ENCODE measurements around the gene EIF2B5.
A peak's percentile ranks its signal among the peaks of the same experiment; 100 is the strongest.

Gene EIF2B5

GRCh38 chr3:184173374-184173722, 38.2 kb downstream of the EIF2B5 start:
- no peaks in the 10 kb centered on the region for H3K9me3 ChIP-seq (replicated peaks in 1 of 11)
- peak overlapping the region in 3 of 11 experiments; percentile 42 to 68 (median 68); a peak in 2 of 22 replicates for H3K4me2 ChIP-seq
- H3K36me3 ChIP-seq = peaks cover 54 to 71% (median 65%) of the 10 kb centered on the region in 11 experiments
- peaks cover 12 to 42% (median 17%) of the 10 kb centered on the region in 11 experiments; a peak in 18 of 22 replicates for H4K20me1 ChIP-seq
- peaks cover 30 to 56% (median 37%) of the 10 kb centered on the region in 10 experiments for H3K4me1 ChIP-seq
- H3K27ac ChIP-seq = peak overlapping the region in 1 of 11 experiments; percentile 43; a peak in 2 of 22 replicates
- no peaks in the 10 kb centered on the region for H3K27me3 ChIP-seq
- no peak overlapping the region for H3K9ac ChIP-seq
- no peak for TF ChIP-seq Cebpa-rat (IDR thresholded peaks at IDR 0.05)
- H3K4me3 ChIP-seq = no peak overlapping the region

GRCh38 chr3:184174284-184174645, 39.1 kb downstream of the EIF2B5 start:
- H3K27ac ChIP-seq = peak overlapping the region in 5 of 11 experiments; percentile 4 to 43 (median 18); a peak in 7 of 22 replicates
- peak overlapping the region in 4 of 11 experiments; percentile 26 to 95 (median 44); a peak in 6 of 22 replicates for H3K9ac ChIP-seq
- peaks cover 12 to 42% (median 27%) of the 10 kb centered on the region in 11 experiments; a peak in 17 of 22 replicates for H4K20me1 ChIP-seq
- no peaks in the 10 kb centered on the region for H3K27me3 ChIP-seq
- H3K4me1 ChIP-seq = peaks cover 30 to 66% (median 40%) of the 10 kb centered on the region in 10 experiments
- TF ChIP-seq Cebpa-rat (IDR thresholded peaks at IDR 0.05) = no peak
- peak overlapping the region in 2 of 10 experiments; percentile 19 to 99; a peak in 3 of 20 replicates for H3K4me3 ChIP-seq
- peaks cover 54 to 71% (median 65%) of the 10 kb centered on the region in 11 experiments for H3K36me3 ChIP-seq
- no peaks in the 10 kb centered on the region for H3K9me3 ChIP-seq (replicated peaks in 1 of 11)
- H3K4me2 ChIP-seq = peak overlapping the region; percentile 19 to 68 (median 49); a peak in 18 of 22 replicates

GRCh38 chr3:184174646-184175492, 39.7 kb downstream of the EIF2B5 start, which contains the start of gene AP2M1:
Gene AP2M1, plus strand, starts transcription at chr3:184174855. Its CDS starts 2,139 bp downstream, at chr3:184176994.
- Histone ChIP-seq H4K20me1 (peaks cover 12 to 48% (median 27%) of the 10 kb centered on the region in 11 experiments; a peak in 17 of 22 replicates), H3K27ac (peak within 1 kb of the TSS; percentile 85 to 94 (median 87)), H3K36me3 (peaks cover 54 to 71% (median 65%) of the 10 kb centered on the region in 11 experiments), H3K27me3 (no peaks in the 10 kb centered on the region), H3K4me3 (peak within 1 kb of the TSS; percentile 84 to 100 (median 94)), H3K4me1 (peaks cover 30 to 72% (median 42%) of the 10 kb centered on the region in 10 experiments), H3K9me3 (replicated peaks in 1 of 11) (no peaks in the 10 kb centered on the region), H3K9ac (peak within 1 kb of the TSS; percentile 91 to 97 (median 94)), H3K4me2 (peak within 1 kb of the TSS; percentile 96 to 99 (median 97))
- TF ChIP-seq Cebpa-rat (IDR thresholded peaks at IDR 0.05) = no peak

- Histone ChIP-seq H4K20me1 (peaks cover 12 to 51% (median 29%) of the 10 kb centered on the region in 11 experiments; a peak in 17 of 22 replicates), H3K4me3 (peak overlapping the region; percentile 84 to 100 (median 94)), H3K27ac (peak overlapping the region; percentile 85 to 94 (median 87)), H3K9me3 (replicated peaks in 1 of 11) (no peaks in the 10 kb centered on the region), H3K36me3 (peaks cover 55 to 71% (median 65%) of the 10 kb centered on the region in 11 experiments), H3K27me3 (no peaks in the 10 kb centered on the region), H3K4me2 (peak overlapping the region; percentile 96 to 99 (median 97)), H3K9ac (peak overlapping the region; percentile 91 to 97 (median 94)), H3K4me1 (peaks cover 30 to 78% (median 45%) of the 10 kb centered on the region in 10 experiments)
- no peak for TF ChIP-seq Cebpa-rat (IDR thresholded peaks at IDR 0.05)
Measured at GRCh38 chr3:184175506-184175905, 40.3 kb downstream of the EIF2B5 start.

GRCh38 chr3:184175981-184176376, 40.8 kb downstream of the EIF2B5 start:
- peaks cover 55 to 71% (median 65%) of the 10 kb centered on the region in 11 experiments for H3K36me3 ChIP-seq
- no peak for TF ChIP-seq Cebpa-rat (IDR thresholded peaks at IDR 0.05)
- H3K9ac ChIP-seq = peak overlapping the region; percentile 91 to 97 (median 94); a peak in 21 of 22 replicates
- H3K4me2 ChIP-seq = peak overlapping the region; percentile 96 to 99 (median 97)
- peaks cover 12 to 51% (median 29%) of the 10 kb centered on the region in 11 experiments; a peak in 17 of 22 replicates for H4K20me1 ChIP-seq
- H3K27me3 ChIP-seq = no peaks in the 10 kb centered on the region
- peak overlapping the region; percentile 84 to 100 (median 94) for H3K4me3 ChIP-seq
- peaks cover 30 to 80% (median 45%) of the 10 kb centered on the region in 10 experiments for H3K4me1 ChIP-seq
- H3K27ac ChIP-seq = peak overlapping the region; percentile 50 to 94 (median 87)
- H3K9me3 ChIP-seq (replicated peaks in 1 of 11) = no peaks in the 10 kb centered on the region

DNA sequence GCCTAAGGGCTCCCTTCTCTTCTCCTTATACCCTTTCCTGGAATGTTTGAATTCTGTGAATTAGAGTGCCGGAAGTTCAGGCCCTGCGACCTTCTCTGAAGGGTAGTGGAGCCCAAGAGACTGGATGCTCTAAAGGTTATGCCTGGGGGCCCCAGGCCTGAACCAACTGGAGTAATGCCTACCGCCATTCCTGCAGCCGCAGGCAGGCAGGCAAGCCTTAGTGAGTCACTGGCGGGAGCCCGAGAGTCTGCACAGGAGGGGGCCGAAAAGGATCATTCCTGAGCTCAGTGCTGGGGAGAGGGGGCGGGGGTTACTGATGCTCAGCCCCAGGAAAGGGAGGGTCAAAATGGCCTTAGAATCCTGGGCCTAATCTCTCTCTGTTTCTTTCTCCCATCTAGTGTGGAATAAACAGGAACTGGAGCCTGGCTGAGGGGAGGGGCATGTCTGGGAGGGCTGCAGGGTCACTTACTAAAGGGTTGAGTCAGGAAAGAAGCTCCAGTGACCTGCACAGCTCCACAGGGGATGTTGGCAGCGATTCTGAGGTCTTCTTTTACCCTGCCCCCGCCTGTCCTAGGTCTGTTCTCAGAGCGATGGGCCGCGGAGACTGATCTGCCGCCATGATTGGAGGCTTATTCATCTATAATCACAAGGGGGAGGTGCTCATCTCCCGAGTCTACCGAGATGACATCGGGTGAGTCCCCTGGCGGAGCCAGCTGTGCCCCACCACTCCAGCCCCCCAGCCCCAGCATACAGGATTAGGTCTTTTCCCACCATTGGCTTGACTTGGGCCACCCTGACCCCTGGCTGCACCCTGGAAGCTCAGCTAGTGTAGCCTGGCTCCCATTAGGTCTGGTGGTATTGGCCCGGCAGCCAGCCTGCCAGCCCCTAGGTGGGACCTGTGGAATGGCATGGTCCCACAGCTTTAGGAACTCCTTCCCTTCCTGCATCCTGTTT, 41.5 kb downstream of the EIF2B5 start:
- Histone ChIP-seq H3K4me2 (peak overlapping the region; percentile 96 to 99 (median 97)), H3K9me3 (replicated peaks in 1 of 11) (no peaks in the 10 kb centered on the region), H3K27me3 (no peaks in the 10 kb centered on the region), H4K20me1 (peaks cover 12 to 51% (median 29%) of the 10 kb centered on the region in 11 experiments; a peak in 17 of 22 replicates), H3K9ac (peak overlapping the region; percentile 91 to 97 (median 94); a peak in 21 of 22 replicates), H3K36me3 (peaks cover 55 to 71% (median 65%) of the 10 kb centered on the region in 11 experiments), H3K27ac (peak overlapping the region; percentile 50 to 94 (median 87); a peak in 21 of 22 replicates), H3K4me3 (peak overlapping the region; percentile 84 to 100 (median 94)), H3K4me1 (peaks cover 30 to 80% (median 45%) of the 10 kb centered on the region in 10 experiments)
- TF ChIP-seq Cebpa-rat (IDR thresholded peaks at IDR 0.05) = no peak

- H3K36me3 ChIP-seq = peaks cover 55 to 71% (median 65%) of the 10 kb centered on the region in 11 experiments
- H3K9ac ChIP-seq = peak overlapping the region; percentile 18 to 97 (median 94); a peak in 16 of 22 replicates
- peak overlapping the region in 7 of 10 experiments; percentile 93 to 100 (median 97); a peak in 13 of 20 replicates for H3K4me3 ChIP-seq
- no peaks in the 10 kb centered on the region for H3K9me3 ChIP-seq (replicated peaks in 1 of 11)
- no peak for TF ChIP-seq Cebpa-rat (IDR thresholded peaks at IDR 0.05)
- peak overlapping the region; percentile 96 to 99 (median 97) for H3K4me2 ChIP-seq
- H3K4me1 ChIP-seq = peaks cover 30 to 85% (median 45%) of the 10 kb centered on the region in 10 experiments
- peak overlapping the region; percentile 17 to 94 (median 86); a peak in 19 of 22 replicates for H3K27ac ChIP-seq
- H4K20me1 ChIP-seq = peaks cover 12 to 51% (median 29%) of the 10 kb centered on the region in 11 experiments; a peak in 17 of 22 replicates
- H3K27me3 ChIP-seq = no peaks in the 10 kb centered on the region
Measured at GRCh38 chr3:184177331-184177731, 42.2 kb downstream of the EIF2B5 start.

All from BLaER1 treated with 17β-estradiol and CSF1 and Interleukin-3, amounts not matched to agents 10 nM and 100 nM (cell line).